ENCODE data around the gene MEGF8.

The MEGF8 gene

DNA sequence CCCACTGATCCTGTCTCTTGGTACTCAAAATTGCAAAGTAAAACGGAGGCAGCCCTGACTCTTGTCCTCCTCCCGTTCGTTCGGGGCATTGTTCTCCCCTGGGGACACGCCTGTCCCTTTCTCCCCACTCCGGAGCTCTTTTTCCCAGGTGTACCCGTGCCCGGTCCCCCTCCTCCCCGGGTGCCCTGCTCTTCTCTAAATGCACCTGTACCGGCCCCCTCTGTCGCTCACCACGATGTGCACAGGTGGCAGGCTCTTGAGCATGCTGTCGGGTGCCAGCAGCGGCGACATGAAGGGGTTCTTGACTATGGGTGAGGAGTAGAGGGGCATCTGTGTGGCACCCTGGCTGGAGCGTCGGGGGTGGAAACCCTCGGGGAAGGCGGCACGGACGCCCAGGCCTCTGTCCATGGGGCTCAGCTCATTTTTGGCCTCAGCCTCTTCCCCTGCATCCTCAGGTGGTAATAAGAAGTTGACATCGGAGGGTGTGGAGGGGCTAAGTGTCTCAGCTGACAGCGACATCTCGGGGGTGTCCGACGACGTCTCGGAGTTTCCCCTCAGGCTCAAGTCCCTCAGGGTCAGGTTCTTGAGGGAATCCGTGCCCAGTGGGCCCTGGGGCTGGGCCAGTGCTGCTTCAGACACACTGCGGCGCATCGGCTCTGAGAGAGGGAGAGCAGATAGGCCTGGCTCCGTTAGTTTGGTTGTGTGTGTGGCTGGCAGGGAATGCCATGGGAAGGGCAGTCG is 77.1 kb downstream of the MEGF8 start:
- H3K4me3 ChIP-seq (replicated peaks; ENCODE audit: low read depth, low read length) = peak overlapping the region; percentile 46; the same call in 1 of the 2 replicates
- DNase-seq (ENCODE audit: extremely low read depth, low read depth) = no peak
- TF ChIP-seq, protein P1, sequence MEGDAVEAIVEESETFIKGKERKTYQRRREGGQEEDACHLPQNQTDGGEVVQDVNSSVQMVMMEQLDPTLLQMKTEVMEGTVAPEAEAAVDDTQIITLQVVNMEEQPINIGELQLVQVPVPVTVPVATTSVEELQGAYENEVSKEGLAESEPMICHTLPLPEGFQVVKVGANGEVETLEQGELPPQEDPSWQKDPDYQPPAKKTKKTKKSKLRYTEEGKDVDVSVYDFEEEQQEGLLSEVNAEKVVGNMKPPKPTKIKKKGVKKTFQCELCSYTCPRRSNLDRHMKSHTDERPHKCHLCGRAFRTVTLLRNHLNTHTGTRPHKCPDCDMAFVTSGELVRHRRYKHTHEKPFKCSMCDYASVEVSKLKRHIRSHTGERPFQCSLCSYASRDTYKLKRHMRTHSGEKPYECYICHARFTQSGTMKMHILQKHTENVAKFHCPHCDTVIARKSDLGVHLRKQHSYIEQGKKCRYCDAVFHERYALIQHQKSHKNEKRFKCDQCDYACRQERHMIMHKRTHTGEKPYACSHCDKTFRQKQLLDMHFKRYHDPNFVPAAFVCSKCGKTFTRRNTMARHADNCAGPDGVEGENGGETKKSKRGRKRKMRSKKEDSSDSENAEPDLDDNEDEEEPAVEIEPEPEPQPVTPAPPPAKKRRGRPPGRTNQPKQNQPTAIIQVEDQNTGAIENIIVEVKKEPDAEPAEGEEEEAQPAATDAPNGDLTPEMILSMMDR (IDR thresholded peaks at IDR 0.05; ENCODE audit: low read depth, low read length, missing control alignments) = no peak

- DNase-seq (ENCODE audit: extremely low read depth, low read depth) = no peak
- TF ChIP-seq, protein P1 (IDR thresholded peaks at IDR 0.05; ENCODE audit: low read depth, low read length, missing control alignments) = no peak
- H3K4me3 ChIP-seq (replicated peaks; ENCODE audit: low read depth, low read length) = no peak overlapping the region
Measured at GRCh38 chr19:42403586-42403985, 78.2 kb downstream of the MEGF8 start.

DNA sequence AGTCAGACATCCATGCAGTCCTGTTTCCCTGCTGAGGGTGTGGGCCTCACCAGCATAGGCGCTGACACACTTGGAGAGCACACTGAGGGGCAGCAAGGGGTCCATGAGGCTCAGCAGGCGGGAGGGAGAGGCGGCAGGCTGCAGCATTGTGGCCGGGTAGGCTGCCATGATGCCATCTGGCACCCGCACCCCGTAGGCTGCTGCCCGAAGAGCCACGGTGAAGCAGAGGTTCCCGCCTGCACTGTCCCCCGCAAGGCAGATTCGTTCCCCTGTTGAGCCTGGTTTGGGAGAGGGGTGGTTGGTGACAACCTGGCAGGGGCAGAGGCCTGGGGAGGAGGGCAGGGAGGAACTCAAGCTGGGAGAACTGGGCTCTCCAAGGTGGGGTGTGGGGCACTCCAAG is 80.7 kb downstream of the MEGF8 start:
- no peak overlapping the region for H3K4me3 ChIP-seq (replicated peaks; ENCODE audit: low read depth, low read length)
- no peak for DNase-seq (ENCODE audit: extremely low read depth, low read depth)
- TF ChIP-seq, protein P1 (IDR thresholded peaks at IDR 0.05; ENCODE audit: low read depth, low read length, missing control alignments) = no peak

- DNase-seq (ENCODE audit: extremely low read depth, low read depth) = no peak
- H3K4me3 ChIP-seq (replicated peaks; ENCODE audit: low read depth, low read length) = no peak overlapping the region
- TF ChIP-seq, protein P1 (IDR thresholded peaks at IDR 0.05; ENCODE audit: low read depth, low read length, missing control alignments) = no peak
Measured at GRCh38 chr19:42407085-42407815, 81.8 kb downstream of the MEGF8 start.

GRCh38 chr19:42407816-42408175 is 82.4 kb downstream of the MEGF8 start:
- TF ChIP-seq, protein P1 (IDR thresholded peaks at IDR 0.05; ENCODE audit: low read depth, low read length, missing control alignments) = no peak
- H3K4me3 ChIP-seq (replicated peaks; ENCODE audit: low read depth, low read length) = no peak overlapping the region
- no peak for DNase-seq (ENCODE audit: extremely low read depth, low read depth)

- TF ChIP-seq, protein P1 (IDR thresholded peaks at IDR 0.05; ENCODE audit: low read depth, low read length, missing control alignments) = no peak
- no peak overlapping the region for H3K4me3 ChIP-seq (replicated peaks; ENCODE audit: low read depth, low read length)
- no peak for DNase-seq (ENCODE audit: extremely low read depth, low read depth)
Measured at GRCh38 chr19:42409477-42409876, 84.0 kb downstream of the MEGF8 start.

Measured in HFF-Myc (cell line).